ENCODE measurements around the gene PYGB. TPM values are rescaled to one million over a fixed set of nuclear protein-coding genes. Genes with fewer than 3 reads are reported as not detected.

The PYGB gene
- total RNA-seq, 3 donors from 2014 or later, result 247 to 252 (median 247) TPM

- no peak for TF ChIP-seq CTCF (IDR thresholded peaks at IDR 0.05)
- Histone ChIP-seq H3K36me3 (ENCODE audit: low read depth) (no peaks in the 10 kb centered on the region), H3K4me1 (ENCODE audit: low read depth) (peaks cover 4% of the 10 kb centered on the region), H3K4me3 (no peak overlapping the region), H3K9me3 (no peaks in the 10 kb centered on the region)
- ATAC-seq (peak; percentile 9), DNase-seq (no peak)
- intact Hi-C loops (cut with DNase I, micrococcal nuclease), result loop anchor here in 1 of 2 donors (10.0 kb wide), 1 partner anchor 94 kb away; the partner anchor contains the start of gene ABHD12
Observed at GRCh38 chr20:25300496-25301170, 52.7 kb downstream of the PYGB start.

GRCh38 chr20:25301357-25301920 lies 53.6 kb downstream of the PYGB start:
- Histone ChIP-seq H3K4me3 (no peak overlapping the region), H3K4me1 (ENCODE audit: low read depth) (no peaks in the 10 kb centered on the region), H3K36me3 (ENCODE audit: low read depth) (no peaks in the 10 kb centered on the region), H3K9me3 (no peaks in the 10 kb centered on the region)
- ATAC-seq, result peak; percentile 8
- DNase-seq, result peak in 1 of 3 donors; percentile 35
- intact Hi-C loops (cut with DNase I, micrococcal nuclease), result loop anchor here in 1 of 2 donors (10.0 kb wide), 1 partner anchor 93 kb away; the partner anchor contains the start of gene ABHD12
- TF ChIP-seq CTCF (IDR thresholded peaks at IDR 0.05), result no peak

GRCh38 chr20:25302596-25302995 lies 54.7 kb downstream of the PYGB start:
- no peak for ATAC-seq
- DNase-seq, result peak in 1 of 3 donors; percentile 32
- no peak overlapping the region for H3K4me3 ChIP-seq
- H3K36me3 ChIP-seq (ENCODE audit: low read depth), result no peaks in the 10 kb centered on the region
- intact Hi-C loops (cut with DNase I, micrococcal nuclease), result loop anchor here in 1 of 2 donors (10.0 kb wide), 1 partner anchor 92 kb away; the partner anchor contains the start of gene ABHD12
- no peak for TF ChIP-seq CTCF (IDR thresholded peaks at IDR 0.05)
- H3K9me3 ChIP-seq, result no peaks in the 10 kb centered on the region
- no peaks in the 10 kb centered on the region for H3K4me1 ChIP-seq (ENCODE audit: low read depth)

- H3K36me3 ChIP-seq (ENCODE audit: low read depth), result no peaks in the 10 kb centered on the region
- no peak for TF ChIP-seq CTCF (IDR thresholded peaks at IDR 0.05)
- H3K9me3 ChIP-seq, result no peaks in the 10 kb centered on the region
- no peak for ATAC-seq
- intact Hi-C loops (cut with DNase I, micrococcal nuclease), result loop anchor here in 1 of 2 donors (10.0 kb wide), 1 partner anchor 91 kb away; the partner anchor contains the start of gene ABHD12
- no peaks in the 10 kb centered on the region for H3K4me1 ChIP-seq (ENCODE audit: low read depth)
- no peak overlapping the region for H3K4me3 ChIP-seq
- peak in 2 of 3 donors; percentile 16 to 33 for DNase-seq
Observed at GRCh38 chr20:25303292-25304024, 55.6 kb downstream of the PYGB start.

- intact Hi-C loops (cut with DNase I, micrococcal nuclease), result loop anchor here in 1 of 2 donors (10.0 kb wide), 1 partner anchor 91 kb away; the partner anchor contains the start of gene ABHD12
- peaks cover 6% of the 10 kb centered on the region for H3K4me1 ChIP-seq (ENCODE audit: low read depth)
- no peak for TF ChIP-seq CTCF (IDR thresholded peaks at IDR 0.05)
- ATAC-seq (no peak), DNase-seq (peak in 2 of 3 donors; percentile 15 to 33)
- H3K36me3 ChIP-seq (ENCODE audit: low read depth), result no peaks in the 10 kb centered on the region
- H3K9me3 ChIP-seq, result no peaks in the 10 kb centered on the region
- H3K4me3 ChIP-seq, result no peak overlapping the region
Observed at GRCh38 chr20:25304025-25304549, 56.2 kb downstream of the PYGB start.
